ENCODE measurements around the gene PAGR1.
A peak's percentile ranks its signal among the peaks of the same experiment; 100 is the strongest.
"Not testable (repeated sequence)": the region's sequence is repeated elsewhere in the genome, so short reads cannot be mapped to it uniquely, and the experiment has no call there.

PAGR1 gene

DNA sequence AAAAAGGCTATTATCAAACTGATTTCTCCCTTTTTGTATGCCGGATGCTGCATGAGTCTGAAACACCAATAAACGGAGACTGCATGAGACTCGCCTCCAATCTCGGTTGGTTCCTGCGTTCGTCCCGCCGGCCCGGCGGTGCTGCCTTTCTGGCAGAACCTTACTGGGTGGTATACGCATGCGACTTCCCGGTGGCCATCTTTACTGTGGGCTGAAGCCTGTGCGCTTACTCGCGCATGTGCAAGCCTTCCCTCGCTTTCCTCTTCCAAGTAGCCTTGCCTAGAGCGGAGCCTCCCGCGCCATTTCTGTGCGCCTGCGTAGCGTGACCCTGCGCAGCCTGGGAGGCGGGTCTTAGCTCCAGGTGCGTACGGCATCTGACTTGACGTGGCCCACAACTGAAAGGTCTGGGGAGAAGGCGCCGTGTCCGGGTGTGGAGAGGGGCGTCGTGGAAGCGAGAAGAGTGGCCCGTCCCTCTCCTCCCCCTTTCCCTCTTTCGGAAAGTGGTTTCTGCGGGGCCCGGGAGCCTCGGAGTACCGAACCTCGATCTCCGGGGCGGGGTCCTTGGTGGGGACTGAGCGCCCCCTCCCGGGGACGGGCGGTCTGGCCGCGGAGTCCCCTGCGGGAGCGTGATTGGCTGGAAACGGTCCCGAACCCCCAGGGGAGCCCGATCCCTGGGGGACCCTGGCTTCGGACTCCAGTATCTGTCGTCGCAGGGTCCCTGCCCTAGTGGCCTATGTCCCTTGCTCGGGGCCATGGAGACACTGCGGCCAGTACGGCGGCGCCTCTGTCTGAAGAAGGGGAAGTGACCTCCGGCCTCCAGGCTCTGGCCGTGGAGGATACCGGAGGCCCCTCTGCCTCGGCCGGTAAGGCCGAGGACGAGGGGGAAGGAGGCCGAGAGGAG, at the start of gene PAGR1:
Gene PAGR1, plus strand, starts transcription at position 360 of the 901 bp plus-strand sequence. Its CDS starts 374 bp downstream, at position 734.
- DNase-seq = peak; percentile 96 to 97

GRCh38 chr16:29766571-29766970, 49.4 kb upstream of the PAGR1 start:
- no peak for DNase-seq

- DNase-seq = no peak
These were observed 48.9 kb upstream of the PAGR1 start for GRCh38 chr16:29767062-29767461.

- DNase-seq = no peak
These were observed 46.4 kb upstream of the PAGR1 start for GRCh38 chr16:29769507-29769906.

- DNase-seq = no peak
These were observed 45.6 kb upstream of the PAGR1 start for GRCh38 chr16:29770250-29770929.

DNA sequence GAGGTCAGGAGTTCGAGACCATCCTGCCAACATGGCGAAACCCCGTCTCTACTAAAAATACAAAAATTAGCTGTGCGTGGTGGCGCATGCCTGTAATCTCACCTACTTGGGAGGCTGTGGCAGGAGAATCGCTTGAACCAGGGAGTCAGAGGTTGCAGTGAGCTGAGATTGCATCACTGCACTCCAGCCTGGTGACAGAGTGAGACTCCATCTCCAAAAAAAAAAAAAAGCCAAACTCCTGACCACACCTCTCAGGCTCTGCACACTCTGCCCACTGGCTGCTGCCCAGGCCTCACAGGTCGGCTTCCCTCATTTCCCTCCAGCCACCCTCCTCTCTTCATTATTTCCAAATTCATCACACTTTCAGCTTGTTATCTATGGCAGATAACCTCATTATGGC, 43.6 kb upstream of the PAGR1 start:
- not testable (repeated sequence) for DNase-seq

- DNase-seq = no peak
These were observed 41.2 kb upstream of the PAGR1 start for GRCh38 chr16:29774730-29775129.

- DNase-seq = no peak
These were observed 40.1 kb upstream of the PAGR1 start for GRCh38 chr16:29775742-29776408.

DNA sequence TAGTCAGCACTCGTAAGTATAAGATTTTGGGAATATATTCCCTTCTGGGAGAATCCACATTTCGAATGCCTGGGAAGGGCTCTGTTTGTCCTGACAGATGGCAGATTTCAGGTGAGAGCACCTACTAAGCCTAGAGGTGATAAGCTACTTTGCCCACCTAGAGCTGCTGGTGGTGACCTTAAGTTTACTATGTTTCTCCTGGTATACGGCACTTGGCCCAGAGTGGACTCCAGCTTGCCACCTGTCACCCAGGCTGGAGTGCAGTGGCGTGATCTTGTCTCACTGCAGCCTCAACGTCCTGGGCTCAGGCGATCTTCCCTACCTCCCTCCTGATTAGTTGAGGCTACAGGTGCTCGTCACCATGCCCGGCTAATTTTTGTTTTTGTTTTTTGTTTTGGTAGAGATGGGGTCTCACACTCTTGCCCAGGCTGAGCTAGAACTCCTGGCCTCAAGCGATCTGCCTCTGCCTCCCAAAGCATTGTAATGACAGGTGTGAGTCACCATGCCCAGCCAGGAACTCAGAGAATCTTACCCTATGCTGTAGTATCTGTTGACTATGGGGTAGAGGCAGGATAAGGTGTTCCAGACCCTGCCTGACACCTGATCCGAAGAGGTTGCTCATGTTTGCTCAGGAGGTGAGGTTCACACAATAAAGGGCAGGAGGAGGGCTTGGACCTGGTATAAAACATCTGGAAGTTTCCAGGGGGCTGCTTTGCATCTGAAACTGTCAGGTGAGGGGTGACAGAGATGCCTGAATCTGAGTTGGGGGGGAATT, 38.2 kb upstream of the PAGR1 start, which contains the start of gene ZG16:
Gene ZG16, plus strand, starts transcription at position 681 of the 775 bp plus-strand sequence. CDS start 1,011 bp downstream, outside the sequence.
- no peak for DNase-seq

GRCh38 chr16:29779474-29779873, 36.5 kb upstream of the PAGR1 start:
- no peak for DNase-seq

- DNase-seq = not testable (repeated sequence)
These were observed 32.6 kb upstream of the PAGR1 start for GRCh38 chr16:29783094-29783953.

- DNase-seq = no peak
These were observed 31.8 kb upstream of the PAGR1 start for GRCh38 chr16:29784157-29784556.

DNA sequence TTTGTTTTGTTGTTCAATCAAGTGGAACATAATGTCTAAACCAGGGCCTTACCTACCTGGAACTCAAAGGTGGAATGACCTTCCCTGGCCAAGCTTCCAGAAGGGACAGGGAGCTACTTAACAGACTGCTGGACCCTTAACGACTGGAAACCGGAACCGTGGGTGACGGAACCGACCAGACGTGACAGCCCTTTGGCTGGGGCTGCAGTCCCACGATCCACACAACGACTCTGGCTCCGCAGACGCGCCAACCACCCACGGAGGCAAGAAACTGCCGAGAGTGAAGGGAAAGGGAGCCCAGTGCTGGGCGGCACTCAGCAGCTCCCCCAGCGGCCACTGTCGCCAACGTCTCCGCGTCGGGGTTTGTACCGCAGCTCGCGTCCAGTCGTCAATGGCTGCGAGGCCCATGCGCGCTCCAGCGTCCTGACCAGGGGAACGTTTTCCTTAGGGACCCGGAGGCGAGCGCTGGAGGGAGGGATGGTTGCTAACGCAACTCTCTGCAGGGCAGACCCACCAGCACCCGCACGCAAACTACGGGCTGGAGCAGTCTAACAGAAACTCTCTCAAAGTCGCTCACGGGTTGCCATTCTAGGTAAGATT, 31.0 kb upstream of the PAGR1 start:
- peak in 1 of 2 donors; percentile 39 for DNase-seq

- DNase-seq = not testable (repeated sequence)
These were observed 28.8 kb upstream of the PAGR1 start for GRCh38 chr16:29787155-29787554.

GRCh38 chr16:29789775-29790182, 26.2 kb upstream of the PAGR1 start:
- no peak for DNase-seq

- DNase-seq = peak; percentile 97 to 99
These were observed 25.6 kb upstream of the PAGR1 start, which contains the start of gene KIF22 for GRCh38 chr16:29790183-29790948. Gene KIF22 (plus strand): TSS chr16:29790751. CDS start chr16:29790760, 9 bp downstream.

GRCh38 chr16:29790949-29791844, 24.8 kb upstream of the PAGR1 start:
- DNase-seq = no peak

DNA sequence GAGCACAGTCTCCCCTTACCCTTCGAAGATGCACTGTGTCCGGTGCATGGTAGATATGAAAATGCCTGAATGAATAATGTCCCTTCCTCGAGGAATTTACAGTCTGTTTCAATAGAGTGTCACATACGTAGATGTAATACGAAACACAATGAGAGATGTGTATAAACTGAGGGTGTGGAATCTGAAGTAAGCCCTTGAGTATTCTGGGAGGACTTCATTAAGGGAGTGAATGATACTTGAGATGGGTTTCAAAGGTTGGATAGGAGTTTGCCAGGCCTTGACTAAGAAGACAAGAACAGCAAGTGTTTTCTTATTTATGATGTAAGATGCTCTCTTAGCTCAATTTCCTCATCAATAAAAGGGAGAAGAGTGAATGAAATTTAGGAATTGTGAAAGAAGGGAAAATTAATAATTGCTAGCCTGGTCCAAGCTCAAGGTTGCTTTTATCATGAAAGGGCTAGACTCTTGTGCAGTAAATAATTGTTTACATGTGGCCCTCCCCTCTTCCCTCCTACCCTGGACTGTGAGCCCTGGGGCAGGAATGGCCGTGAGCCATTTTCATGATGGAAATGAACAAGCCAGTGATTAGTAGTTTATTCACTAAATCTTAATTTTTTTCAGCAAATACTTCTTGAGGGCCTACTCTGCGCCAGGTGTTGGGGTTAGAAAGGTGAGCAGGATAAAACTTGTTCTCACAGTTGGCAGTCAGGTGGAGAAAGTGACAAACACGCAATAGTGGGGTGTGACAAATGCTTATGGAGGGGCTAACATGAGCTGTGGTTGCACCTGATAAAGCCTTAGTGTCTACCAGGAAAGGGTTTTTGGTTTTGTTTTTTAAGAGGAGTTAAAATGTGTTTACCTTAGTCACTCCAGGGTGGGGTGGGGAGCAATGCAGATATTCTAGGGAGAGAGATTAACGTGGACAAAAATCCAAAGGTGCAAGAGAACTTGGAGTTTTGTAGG, 23.8 kb upstream of the PAGR1 start:
- no peak for DNase-seq
